ENCODE results near the gene PCNX2.

DNA sequence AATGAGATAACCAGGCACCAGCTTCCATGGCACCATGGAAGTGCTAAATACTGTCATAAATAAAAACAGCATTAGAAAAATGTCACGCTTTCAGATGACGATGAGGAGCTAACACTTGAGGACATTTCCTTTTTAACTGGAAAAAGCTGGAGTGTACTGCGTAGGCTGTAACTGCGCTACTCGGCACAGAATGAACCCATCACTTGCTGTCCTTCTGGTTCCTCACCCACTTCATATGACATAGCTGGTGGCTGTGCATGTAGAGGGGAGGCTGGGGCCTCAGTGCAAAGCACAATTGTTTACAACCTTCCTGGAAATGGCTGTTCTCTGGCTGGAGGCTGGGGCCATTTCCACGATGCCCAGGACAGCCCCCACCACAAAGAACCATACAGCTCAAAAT is 289.4 kb downstream of the PCNX2 start:
- TF ChIP-seq, protein P1, sequence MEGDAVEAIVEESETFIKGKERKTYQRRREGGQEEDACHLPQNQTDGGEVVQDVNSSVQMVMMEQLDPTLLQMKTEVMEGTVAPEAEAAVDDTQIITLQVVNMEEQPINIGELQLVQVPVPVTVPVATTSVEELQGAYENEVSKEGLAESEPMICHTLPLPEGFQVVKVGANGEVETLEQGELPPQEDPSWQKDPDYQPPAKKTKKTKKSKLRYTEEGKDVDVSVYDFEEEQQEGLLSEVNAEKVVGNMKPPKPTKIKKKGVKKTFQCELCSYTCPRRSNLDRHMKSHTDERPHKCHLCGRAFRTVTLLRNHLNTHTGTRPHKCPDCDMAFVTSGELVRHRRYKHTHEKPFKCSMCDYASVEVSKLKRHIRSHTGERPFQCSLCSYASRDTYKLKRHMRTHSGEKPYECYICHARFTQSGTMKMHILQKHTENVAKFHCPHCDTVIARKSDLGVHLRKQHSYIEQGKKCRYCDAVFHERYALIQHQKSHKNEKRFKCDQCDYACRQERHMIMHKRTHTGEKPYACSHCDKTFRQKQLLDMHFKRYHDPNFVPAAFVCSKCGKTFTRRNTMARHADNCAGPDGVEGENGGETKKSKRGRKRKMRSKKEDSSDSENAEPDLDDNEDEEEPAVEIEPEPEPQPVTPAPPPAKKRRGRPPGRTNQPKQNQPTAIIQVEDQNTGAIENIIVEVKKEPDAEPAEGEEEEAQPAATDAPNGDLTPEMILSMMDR (IDR thresholded peaks at IDR 0.05; ENCODE audit: low read length) = no peak
- TF ChIP-seq EZH2 (optimal IDR thresholded peaks at IDR 0.05; ENCODE audit: low read depth, low read length) (no peak), EZH2phosphoT487 (IDR thresholded peaks at IDR 0.05; ENCODE audit: low read length) (no peak)
